GM12878 (cell line): Measurements from ENCODE around the gene PLXNA2. TPM values are rescaled to one million over a fixed set of nuclear protein-coding genes. Genes with fewer than 3 reads are reported as not detected.

Experiments
- ATAC-seq: fragments of 200-7000 bp; cut with Tn5 transposase; 3 replicates; pipeline ENCODE4 v1.9.1; 2020; ENCODE audit warnings: mild to moderate bottlenecking, moderate library complexity
- BruUV-seq: library from RNA; stranded (reverse); fragments of 400-500 nt; replicated peaks from 2 replicates; lab custom pipeline; 2021; lab: Mats Ljungman, UMichigan
- CTCF ChIA-PET: fragments of 300-600 bp; sonication (Branson Sonifier 250); formaldehyde crosslinking; extraction: SDS; loops from one replicate; lab custom pipeline; 2021; ENCODE audit warnings: inconsistent platforms; lab: Yijun Ruan, JAX
- POLR2A ChIA-PET: fragments of 350-600 bp; formaldehyde crosslinking; extraction: SDS; loops from one replicate; lab custom pipeline; 2021; ENCODE audit warnings: inconsistent platforms; lab: Charles Lee
- RAD21 ChIA-PET: fragments of 300-600 bp; sonication (Branson Sonifier 250); formaldehyde crosslinking; loops from one replicate; lab custom pipeline; 2023; ENCODE audit warnings: antibody characterized with exemption; ENCODE audit not compliant: unreplicated experiment; lab: Charles Lee
- SMC1A ChIA-PET: fragments of 300-600 bp; sonication (Branson Sonifier 250); formaldehyde crosslinking; loops from one replicate; lab custom pipeline; 2023; ENCODE audit not compliant: unreplicated experiment, uncharacterized antibody; lab: Charles Lee
- DNase-seq: peaks from one replicate; pipeline ENCODE4 v3.0.0-alpha.2; 2011; ENCODE audit warnings: low read depth, low spot score
- FAIRE-seq: peaks from 3 replicates; lab custom pipeline; 2011; peaks lifted over from hg19 to GRCh38; lab: Jason Lieb, UNC
- H2AFZ ChIP-seq: 2 replicates; pipeline ENCODE4 v1.6.0; 2011; ENCODE audit warnings: low read depth, low read length, control low read depth; ENCODE audit not compliant: control insufficient read depth
- H3K27ac ChIP-seq: 2 replicates; pipeline ENCODE4 v1.5.1; 2011; ENCODE audit warnings: control low read depth; ENCODE audit not compliant: control insufficient read depth, insufficient read depth
- H3K27me3 ChIP-seq, 2 experiments: replicated peaks in 1 of 2; 2 replicates each; pipeline versions ENCODE4 v1.6.0 to v1.6.1; 2011; ENCODE audit warnings: low read length in 1 of 2; ENCODE audit not compliant: control insufficient read depth in 2 of 2, insufficient read depth in 2 of 2
- H3K36me3 ChIP-seq, 2 experiments: 2 replicates each; pipeline ENCODE4 v1.5.1; 2011; ENCODE audit warnings: low read length in 1 of 2; ENCODE audit not compliant: control insufficient read depth in 2 of 2, insufficient read depth in 2 of 2
- H3K4me1 ChIP-seq: 2 replicates; pipeline ENCODE4 v1.6.1; 2011; ENCODE audit warnings: mild to moderate bottlenecking, low read length, moderate library complexity, mixed read lengths; ENCODE audit not compliant: control insufficient read depth, insufficient read depth
- H3K4me2 ChIP-seq: 2 replicates; pipeline ENCODE4 v1.6.0; 2011; ENCODE audit warnings: control low read depth; ENCODE audit not compliant: control insufficient read depth, insufficient read depth
- H3K4me3 ChIP-seq: fragments of 200-600 bp; sonication (generic); 2 replicates; pipeline ENCODE4 v1.5.1; 2016
- H3K79me2 ChIP-seq: 2 replicates; pipeline ENCODE4 v1.6.0; 2011; ENCODE audit warnings: low read length; ENCODE audit not compliant: control insufficient read depth, insufficient read depth
- H3K9ac ChIP-seq: 2 replicates; pipeline ENCODE4 v1.8.0; 2011; ENCODE audit warnings: low read length, control low read depth, mixed read lengths; ENCODE audit not compliant: control insufficient read depth, insufficient read depth
- H3K9me3 ChIP-seq: replicated peaks from 3 replicates; pipeline ENCODE4 v1.5.1; 2011; ENCODE audit warnings: mild to moderate bottlenecking, low read length; ENCODE audit not compliant: control insufficient read depth, insufficient read depth
- H4K20me1 ChIP-seq: 2 replicates; pipeline ENCODE4 v1.6.0; 2011; ENCODE audit not compliant: control insufficient read depth, insufficient read depth
- CTCF ChIP-seq, 3 experiments: IDR thresholded peaks in 2 of 3; conservative IDR thresholded peaks in 1 of 3; 2 replicates each; pipeline ENCODE4 v1.5.1; 2011; ENCODE audit warnings: low read depth in 3 of 3, low read length in 3 of 3, mild to moderate bottlenecking in 3 of 3, control low read depth in 2 of 3, moderate library complexity in 2 of 3, inconsistent platforms in 1 of 3, mixed read lengths in 1 of 3; ENCODE audit not compliant: control insufficient read depth in 2 of 3, insufficient read depth in 1 of 3; ENCODE audit errors: extremely low read depth in 1 of 3
- NBN ChIP-seq: fragments of 450-650 bp; IDR thresholded peaks from 2 replicates; pipeline ENCODE4 v1.6.1; 2016
- POLR2AphosphoS2 ChIP-seq: IDR thresholded peaks from 2 replicates; pipeline ENCODE4 v1.6.1; 2011; ENCODE audit warnings: low read depth, mild to moderate bottlenecking, low read length, improper control_type of control experiment, moderate library complexity
- PRDM15 ChIP-seq: fragments of 450-650 bp; formaldehyde crosslinking; IDR thresholded peaks from 2 replicates; pipeline ENCODE4 v1.4.0; 2020; ENCODE audit warnings: mild to moderate bottlenecking, moderate library complexity
- RAD21 ChIP-seq: IDR thresholded peaks from 2 replicates; pipeline ENCODE4 v1.6.1; 2011; ENCODE audit warnings: mild to moderate bottlenecking, low read depth, low read length, moderate library complexity; ENCODE audit not compliant: insufficient read depth
- SIN3A ChIP-seq: IDR thresholded peaks from 2 replicates; pipeline ENCODE4 v1.6.1; 2012; ENCODE audit warnings: low read depth, low read length, improper control_type of control experiment
- SMAD1 ChIP-seq: fragments of 450-650 bp; IDR thresholded peaks from 2 replicates; pipeline ENCODE4 v1.6.1; 2018; ENCODE audit warnings: mild to moderate bottlenecking, low read depth; ENCODE audit not compliant: partially characterized antibody
- SMC3 ChIP-seq: IDR thresholded peaks from 2 replicates; pipeline ENCODE4 v1.6.1; 2011; ENCODE audit warnings: low read length, improper control_type of control experiment, borderline replicate concordance
- ZNF384 ChIP-seq: IDR thresholded peaks from 2 replicates; pipeline ENCODE4 v1.6.1; 2012; ENCODE audit warnings: low read depth, mild to moderate bottlenecking, low read length, improper control_type of control experiment, borderline replicate concordance
- WGBS: methylation state at CpG from one replicate; pipeline ENCODE4 v1.1.6; 2016; ENCODE audit warnings: low lambda C conversion rate; ENCODE audit not compliant: insufficient replicate concordance, insufficient coverage; ENCODE audit errors: missing lambda C conversion rate; 5-methylcytosine and 5-hydroxymethylcytosine counted together
- in situ Hi-C: fragments of 300-500 bp; cut with MboI; formaldehyde crosslinking; loops from 9 replicates; pipeline ENCODE4 v1.14.3; 2018; ENCODE audit warnings: mixed read lengths
- intact Hi-C: fragments of 100-400 bp; cut with micrococcal nuclease; formaldehyde crosslinking; loops from one replicate; pipeline ENCODE4 v1.14.2; 2022; ENCODE audit not compliant: unreplicated experiment
- polyA plus RNA-seq, 11 experiments: library from polyadenylated mRNA; depleted of rRNA in 4 of 11; unstranded in 6 of 11; stranded (reverse) in 5 of 11; fragments of >200 nt; fragmentation: Nextera tagmentation in 4 of 11; fragmentation: Illumina TruSeq in 1 of 11; extraction: Ambion mirVana in 4 of 11; extraction: Trizol in 1 of 11; gene quantifications; 1 replicate in 1 of 11; 2 replicates in 10 of 11; pipeline versions ENCODE4 v1.2.1 to v1.2.3, GENCODE V29; 2011 to 2016; ENCODE audit warnings: inconsistent platforms in 2 of 11, missing spikeins in 2 of 11, low read depth in 1 of 11
- total RNA-seq, 4 experiments: library from RNA; depleted of rRNA in 3 of 4; stranded (reverse); fragments of >200 nt in 3 of 4; fragmentation: Illumina TruSeq in 1 of 4; extraction: Trizol in 1 of 4; gene quantifications; 2 replicates each; pipeline versions ENCODE4 v1.2.1 to v1.2.3, GENCODE V29; 2013 to 2021
- TF ChIP-seq, protein P1 (sequence below): fragments of 450-650 bp; IDR thresholded peaks from 2 replicates; pipeline ENCODE4 v1.6.1; 2014; ENCODE audit warnings: mild to moderate bottlenecking

Gene PLXNA2
- total and polyA plus RNA-seq, 10 of the 15 experiments (the other 5 are each of a cell fraction or from before 2014, with no cell fraction given), result under 0.01 to 0.08 (median 0.07) TPM; not detected in 4

- TF ChIP-seq POLR2AphosphoS2, result no peak
These were observed 4.5 kb downstream of the PLXNA2 start (continued) for GRCh38 chr1:208239473-208240381.

DNA sequence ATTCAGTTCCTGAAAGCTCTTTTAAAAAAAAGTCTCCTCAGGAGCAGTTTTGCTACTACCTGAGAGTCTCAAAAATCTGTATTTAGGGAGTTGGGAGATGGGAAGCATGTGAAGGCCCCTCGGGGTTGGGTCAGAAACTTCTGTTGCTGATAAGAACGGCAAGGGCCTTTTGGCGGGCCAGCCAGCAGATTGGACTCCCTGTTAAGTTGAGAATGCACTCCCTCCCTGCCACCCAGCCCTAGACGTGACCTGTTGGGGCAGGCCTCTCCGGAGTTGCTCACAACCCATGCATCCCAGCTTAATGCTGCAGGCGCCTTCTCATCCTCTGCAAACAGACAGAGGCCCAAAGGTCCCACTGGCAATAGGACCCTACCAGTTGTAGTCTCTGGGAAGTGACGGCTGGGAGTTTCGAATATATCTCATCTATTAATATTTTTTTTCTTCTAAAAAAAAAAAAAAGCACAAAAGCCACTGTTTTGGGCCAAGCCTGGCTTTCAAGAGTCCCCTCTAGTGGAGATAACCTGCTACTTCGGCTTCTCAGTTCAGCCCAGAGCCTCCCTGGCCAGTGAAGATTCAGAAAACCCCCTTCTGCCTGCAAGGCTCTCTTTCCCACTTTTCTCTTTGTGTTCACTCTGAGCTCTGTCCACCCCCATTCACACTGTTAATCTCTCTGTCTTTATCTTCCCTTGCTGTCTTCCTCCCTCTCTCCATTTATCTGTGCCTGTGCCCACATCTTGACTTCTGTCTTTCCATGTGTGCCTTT, 5.3 kb downstream of the PLXNA2 start:
- TF ChIP-seq SMC3 (peak; percentile 35; the same call in 1 of the 2 replicates), SIN3A (no peak), NBN (no peak), ZNF384 (peak; percentile 80), PRDM15 (CRISPR knock-in tag) (no peak), SMAD1 (no peak), RAD21 (peak; percentile 52), CTCF (IDR thresholded peaks at IDR 0.05 in 2 of 3, conservative IDR thresholded peaks at IDR 0.05 in 1 of 3; ENCODE audit: control insufficient read depth in 2 of 3, extremely low read depth in 1 of 3, insufficient read depth in 1 of 3, low read depth in 3 of 3, low read length in 3 of 3) (peak; percentile 42 to 71 (median 66))
- TF ChIP-seq, protein P1, sequence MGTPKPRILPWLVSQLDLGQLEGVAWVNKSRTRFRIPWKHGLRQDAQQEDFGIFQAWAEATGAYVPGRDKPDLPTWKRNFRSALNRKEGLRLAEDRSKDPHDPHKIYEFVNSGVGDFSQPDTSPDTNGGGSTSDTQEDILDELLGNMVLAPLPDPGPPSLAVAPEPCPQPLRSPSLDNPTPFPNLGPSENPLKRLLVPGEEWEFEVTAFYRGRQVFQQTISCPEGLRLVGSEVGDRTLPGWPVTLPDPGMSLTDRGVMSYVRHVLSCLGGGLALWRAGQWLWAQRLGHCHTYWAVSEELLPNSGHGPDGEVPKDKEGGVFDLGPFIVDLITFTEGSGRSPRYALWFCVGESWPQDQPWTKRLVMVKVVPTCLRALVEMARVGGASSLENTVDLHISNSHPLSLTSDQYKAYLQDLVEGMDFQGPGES, result no peak
- TF ChIP-seq, all 136 proteins: peak for 4
- no peak overlapping the region for H3K4me2 ChIP-seq
- H4K20me1 ChIP-seq, result no peaks in the 10 kb centered on the region
- H3K27ac ChIP-seq, result no peak overlapping the region
- H3K79me2 ChIP-seq, result no peaks in the 10 kb centered on the region
- ATAC-seq, result peak; percentile 78
- ChIA-PET SMC1A (interaction anchor here (0.6 to 8.1 kb wide), 10 partner anchors 34 to 1426 kb away, joined by 3 to 57 read pairs (median 4); no protein-coding TSS in a partner anchor), CTCF (interaction anchor here (0.6 to 10.5 kb wide), 25 partner anchors 9 to 241 kb away, joined by 3 to 166 read pairs (median 5); no protein-coding TSS in a partner anchor), RAD21 (interaction anchor here (0.7 to 4.8 kb wide), 10 partner anchors 46 to 216 kb away, joined by 3 to 33 read pairs (median 4); no protein-coding TSS in a partner anchor), POLR2A (interaction anchor here (0.7 kb wide), 1 partner anchor 108 kb away, joined by 3 read pairs; no protein-coding TSS in a partner anchor)
- intact Hi-C loops, result no loop called here
- H3K9ac ChIP-seq, result no peak overlapping the region
- H3K4me1 ChIP-seq, result peaks cover 17% of the 10 kb centered on the region
- H3K9me3 ChIP-seq, result no peaks in the 10 kb centered on the region
- in situ Hi-C loops, result no loop called here
- no peak overlapping the region for H2AFZ ChIP-seq
- 39% methylated on average over 9 of the region's 9 CpGs for WGBS
- BruUV-seq, result no TSS peak
- DNase-seq, result no peak
- no peak for FAIRE-seq
- no peak overlapping the region for H3K4me3 ChIP-seq
- no peaks in the 10 kb centered on the region for H3K36me3 ChIP-seq
- H3K27me3 ChIP-seq, result peaks cover 8 to 17% of the 10 kb centered on the region in 2 experiments
